GM23338 (cell line): ENCODE measurements around the gene ADCK2. TPM values are rescaled to one million over a fixed set of nuclear protein-coding genes. Genes with fewer than 3 reads are reported as not detected.

ENCODE experiments used
- ATAC-seq: fragments of 200-7000 bp; cut with Tn5 transposase; 3 replicates; pipeline ENCODE4 v1.9.1; 2020
- DNase-seq: peaks from one replicate; pipeline ENCODE4 v3.0.0-alpha.2; 2015; ENCODE audit warnings: low spot score
- H2AFZ ChIP-seq: fragments of 200-600 bp; sonication (generic); 2 replicates; pipeline ENCODE4 v1.8.0; 2016; ENCODE audit warnings: antibody characterized with exemption, mild to moderate bottlenecking, moderate library complexity
- H3F3A ChIP-seq: fragments of 200-600 bp; sonication (generic); replicated peaks from 2 replicates; pipeline ENCODE4 v1.8.0; 2017; ENCODE audit warnings: antibody characterized with exemption, mixed run types, low read depth
- H3K27ac ChIP-seq: fragments of 200-600 bp; sonication (generic); 2 replicates; pipeline ENCODE4 v1.6.1; 2016; ENCODE audit warnings: low read depth
- H3K27me3 ChIP-seq: fragments of 200-600 bp; sonication (generic); 2 replicates; pipeline ENCODE4 v1.8.0; 2016; ENCODE audit warnings: mild to moderate bottlenecking, mixed run types, moderate library complexity; ENCODE audit not compliant: insufficient read depth
- H3K36me3 ChIP-seq: fragments of 200-600 bp; sonication (generic); 2 replicates; pipeline ENCODE4 v1.8.0; 2016; ENCODE audit warnings: mild to moderate bottlenecking; ENCODE audit not compliant: insufficient read depth
- H3K4me1 ChIP-seq: fragments of 200-600 bp; sonication (generic); 2 replicates; pipeline ENCODE4 v1.8.0; 2016; ENCODE audit warnings: mild to moderate bottlenecking, moderate library complexity; ENCODE audit not compliant: insufficient read depth
- H3K4me2 ChIP-seq: fragments of 200-600 bp; sonication (generic); 2 replicates; pipeline ENCODE4 v1.7.1; 2017; ENCODE audit warnings: mixed run types
- H3K4me3 ChIP-seq: fragments of 200-600 bp; sonication (generic); 2 replicates; pipeline ENCODE4 v1.6.1; 2016; ENCODE audit warnings: mixed run types
- H3K79me2 ChIP-seq: fragments of 200-600 bp; sonication (generic); replicated peaks from 2 replicates; pipeline ENCODE4 v1.8.0; 2017; ENCODE audit warnings: mild to moderate bottlenecking; ENCODE audit not compliant: insufficient read depth
- H3K9me2 ChIP-seq: fragments of 200-600 bp; sonication (generic); 2 replicates; pipeline ENCODE4 v1.8.0; 2017; ENCODE audit not compliant: insufficient read depth
- H4K20me1 ChIP-seq: fragments of 200-600 bp; sonication (generic); replicated peaks from 2 replicates; pipeline ENCODE4 v1.8.0; 2017; ENCODE audit warnings: mild to moderate bottlenecking; ENCODE audit not compliant: insufficient read depth
- H3K27ac Mint-ChIP-seq: 2 replicates; pipeline ENCODE4 v1.8.0; 2020; ENCODE audit warnings: inconsistent platforms, mild to moderate bottlenecking, moderate library complexity, mixed read lengths
- H3K27me3 Mint-ChIP-seq: 3 replicates; pipeline ENCODE4 v1.8.0; 2022; ENCODE audit warnings: low read depth, mild to moderate bottlenecking, moderate library complexity, mixed read lengths, inconsistent platforms; ENCODE audit not compliant: insufficient read depth, poor library complexity
- H3K36me3 Mint-ChIP-seq: 3 replicates; pipeline ENCODE4 v1.8.0; 2021; ENCODE audit warnings: low read depth, mild to moderate bottlenecking, inconsistent platforms, moderate library complexity, mixed read lengths
- H3K4me1 Mint-ChIP-seq: 3 replicates; pipeline ENCODE4 v1.8.0; 2020; ENCODE audit warnings: mild to moderate bottlenecking, inconsistent platforms, mixed read lengths
- H3K4me3 Mint-ChIP-seq: 3 replicates; pipeline ENCODE4 v1.8.0; 2021; ENCODE audit warnings: moderate library complexity, mild to moderate bottlenecking, inconsistent platforms, mixed read lengths
- H3K9me3 Mint-ChIP-seq: 3 replicates; pipeline ENCODE4 v1.8.0; 2020; ENCODE audit warnings: moderate library complexity, mild to moderate bottlenecking, inconsistent platforms, mixed read lengths
- EZH2phosphoT487 ChIP-seq: fragments of 200-600 bp; sonication (generic); IDR thresholded peaks from one replicate; pipeline ENCODE4 v1.8.1; 2018; ENCODE audit warnings: antibody characterized with exemption; ENCODE audit not compliant: unreplicated experiment
- JUNB ChIP-seq: IDR thresholded peaks from one replicate; pipeline ENCODE4 v1.6.1; 2016; ENCODE audit warnings: antibody characterized with exemption; ENCODE audit not compliant: unreplicated experiment
- NANOG ChIP-seq: IDR thresholded peaks from 2 replicates; pipeline ENCODE4 v1.6.1; 2016; ENCODE audit warnings: antibody characterized with exemption, borderline replicate concordance
- POLR2AphosphoS5 ChIP-seq: IDR thresholded peaks from 2 replicates; pipeline ENCODE4 v1.6.1; 2016; ENCODE audit warnings: antibody characterized with exemption, low read depth
- STAT1 ChIP-seq: IDR thresholded peaks from one replicate; pipeline ENCODE4 v1.6.1; 2016; ENCODE audit warnings: antibody characterized with exemption; ENCODE audit not compliant: unreplicated experiment
- ZNF114 ChIP-seq: fragments of 250-450 bp; sonication (Bioruptor Pico); IDR thresholded peaks from 2 replicates; pipeline ENCODE4 v1.5.0; 2020; ENCODE audit warnings: mild to moderate bottlenecking, moderate library complexity
- ZNF331 ChIP-seq: fragments of 250-450 bp; sonication (Bioruptor Pico); IDR thresholded peaks from 2 replicates; pipeline ENCODE4 v1.5.0; 2020; ENCODE audit warnings: low read depth, mild to moderate bottlenecking, moderate library complexity
- polyA plus RNA-seq: library from polyadenylated mRNA; unstranded; fragments of >200 nt; fragmentation: Nextera tagmentation; extraction: Ambion mirVana; gene quantifications from 2 replicates; pipeline ENCODE4 v1.2.1, GENCODE V29; 2016
- total RNA-seq: library from RNA; depleted of rRNA; stranded (reverse); fragments of >200 nt; shearing (Covaris generic); gene quantifications from 2 replicates; pipeline ENCODE4 v1.2.3, GENCODE V29; 2014
- TF ChIP-seq, protein P1 (sequence below): IDR thresholded peaks from one replicate; pipeline ENCODE4 v1.6.1; 2018; ENCODE audit warnings: antibody characterized with exemption; ENCODE audit not compliant: unreplicated experiment
- TF ChIP-seq, protein P2 (sequence below), 2 experiments: fragments of 200-600 bp in 1 of 2; sonication (generic) in 1 of 2; conservative IDR thresholded peaks; 2 replicates each; pipeline versions ENCODE4 v1.5.1 to v1.6.1; 2016 to 2017; ENCODE audit warnings: antibody characterized with exemption in 2 of 2, low read depth in 2 of 2, mild to moderate bottlenecking in 2 of 2, moderate library complexity in 1 of 2
- TF ChIP-seq, protein P3 (sequence below): IDR thresholded peaks from 2 replicates; pipeline ENCODE4 v1.6.1; 2016; ENCODE audit warnings: antibody characterized with exemption
- TF ChIP-seq, protein P4 (sequence below): fragments of 250-450 bp; sonication (Bioruptor Pico); IDR thresholded peaks from 2 replicates; pipeline ENCODE4 v1.5.0; 2020; ENCODE audit warnings: mild to moderate bottlenecking, moderate library complexity

ADCK2 gene
- total and polyA plus RNA-seq, 2 experiments from 2014 or later = 4.7 to 14.4 TPM

DNA sequence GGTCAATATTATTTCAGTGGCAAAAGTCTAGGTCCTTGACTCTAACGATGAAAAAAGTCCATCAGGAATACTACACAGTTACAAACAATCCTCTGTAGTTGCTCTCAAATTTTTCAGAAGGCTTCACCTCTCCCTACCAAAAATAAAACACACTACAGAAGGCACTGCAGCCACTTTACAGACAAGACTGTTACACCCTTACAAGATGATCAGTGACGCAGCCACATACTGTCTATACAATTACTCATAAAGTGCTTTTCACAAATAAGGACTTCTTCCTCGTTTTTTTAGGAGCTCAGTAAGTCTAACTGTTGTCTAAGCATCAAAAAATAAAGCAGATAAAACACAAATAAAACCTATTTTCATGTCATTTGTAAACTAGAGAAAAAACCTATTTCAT, 50.8 kb downstream of the ADCK2 start (continued):
- TF ChIP-seq, protein P1, sequence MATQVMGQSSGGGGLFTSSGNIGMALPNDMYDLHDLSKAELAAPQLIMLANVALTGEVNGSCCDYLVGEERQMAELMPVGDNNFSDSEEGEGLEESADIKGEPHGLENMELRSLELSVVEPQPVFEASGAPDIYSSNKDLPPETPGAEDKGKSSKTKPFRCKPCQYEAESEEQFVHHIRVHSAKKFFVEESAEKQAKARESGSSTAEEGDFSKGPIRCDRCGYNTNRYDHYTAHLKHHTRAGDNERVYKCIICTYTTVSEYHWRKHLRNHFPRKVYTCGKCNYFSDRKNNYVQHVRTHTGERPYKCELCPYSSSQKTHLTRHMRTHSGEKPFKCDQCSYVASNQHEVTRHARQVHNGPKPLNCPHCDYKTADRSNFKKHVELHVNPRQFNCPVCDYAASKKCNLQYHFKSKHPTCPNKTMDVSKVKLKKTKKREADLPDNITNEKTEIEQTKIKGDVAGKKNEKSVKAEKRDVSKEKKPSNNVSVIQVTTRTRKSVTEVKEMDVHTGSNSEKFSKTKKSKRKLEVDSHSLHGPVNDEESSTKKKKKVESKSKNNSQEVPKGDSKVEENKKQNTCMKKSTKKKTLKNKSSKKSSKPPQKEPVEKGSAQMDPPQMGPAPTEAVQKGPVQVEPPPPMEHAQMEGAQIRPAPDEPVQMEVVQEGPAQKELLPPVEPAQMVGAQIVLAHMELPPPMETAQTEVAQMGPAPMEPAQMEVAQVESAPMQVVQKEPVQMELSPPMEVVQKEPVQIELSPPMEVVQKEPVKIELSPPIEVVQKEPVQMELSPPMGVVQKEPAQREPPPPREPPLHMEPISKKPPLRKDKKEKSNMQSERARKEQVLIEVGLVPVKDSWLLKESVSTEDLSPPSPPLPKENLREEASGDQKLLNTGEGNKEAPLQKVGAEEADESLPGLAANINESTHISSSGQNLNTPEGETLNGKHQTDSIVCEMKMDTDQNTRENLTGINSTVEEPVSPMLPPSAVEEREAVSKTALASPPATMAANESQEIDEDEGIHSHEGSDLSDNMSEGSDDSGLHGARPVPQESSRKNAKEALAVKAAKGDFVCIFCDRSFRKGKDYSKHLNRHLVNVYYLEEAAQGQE = no peak
- no peak for TF ChIP-seq NANOG

DNA sequence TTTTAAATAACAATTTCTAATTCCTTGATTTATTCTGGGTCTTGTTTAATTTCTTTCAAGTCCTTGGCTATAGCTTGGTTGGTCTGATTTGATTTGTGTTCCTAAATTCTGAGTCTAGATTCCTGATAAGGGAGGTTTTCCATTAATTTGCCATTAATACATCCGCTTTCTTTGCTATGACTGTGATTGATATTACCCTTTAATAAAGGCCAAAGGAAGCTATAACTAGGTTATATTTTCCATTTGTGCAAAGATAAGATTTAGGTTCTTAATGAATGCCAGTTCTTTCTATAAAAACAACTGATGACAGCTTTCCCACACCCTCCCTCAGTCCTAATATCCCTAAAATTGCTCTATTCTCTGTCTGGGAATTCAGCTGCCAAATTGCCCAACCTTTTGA, 52.0 kb downstream of the ADCK2 start:
- Mint-ChIP-seq H3K27ac (no peak overlapping the region), H3K9me3 (no peaks in the 10 kb centered on the region)
- TF ChIP-seq ZNF114 = no peak
- TF ChIP-seq EZH2phosphoT487 = no peak
- no peak for TF ChIP-seq POLR2AphosphoS5
- TF ChIP-seq, protein P2, sequence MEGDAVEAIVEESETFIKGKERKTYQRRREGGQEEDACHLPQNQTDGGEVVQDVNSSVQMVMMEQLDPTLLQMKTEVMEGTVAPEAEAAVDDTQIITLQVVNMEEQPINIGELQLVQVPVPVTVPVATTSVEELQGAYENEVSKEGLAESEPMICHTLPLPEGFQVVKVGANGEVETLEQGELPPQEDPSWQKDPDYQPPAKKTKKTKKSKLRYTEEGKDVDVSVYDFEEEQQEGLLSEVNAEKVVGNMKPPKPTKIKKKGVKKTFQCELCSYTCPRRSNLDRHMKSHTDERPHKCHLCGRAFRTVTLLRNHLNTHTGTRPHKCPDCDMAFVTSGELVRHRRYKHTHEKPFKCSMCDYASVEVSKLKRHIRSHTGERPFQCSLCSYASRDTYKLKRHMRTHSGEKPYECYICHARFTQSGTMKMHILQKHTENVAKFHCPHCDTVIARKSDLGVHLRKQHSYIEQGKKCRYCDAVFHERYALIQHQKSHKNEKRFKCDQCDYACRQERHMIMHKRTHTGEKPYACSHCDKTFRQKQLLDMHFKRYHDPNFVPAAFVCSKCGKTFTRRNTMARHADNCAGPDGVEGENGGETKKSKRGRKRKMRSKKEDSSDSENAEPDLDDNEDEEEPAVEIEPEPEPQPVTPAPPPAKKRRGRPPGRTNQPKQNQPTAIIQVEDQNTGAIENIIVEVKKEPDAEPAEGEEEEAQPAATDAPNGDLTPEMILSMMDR (conservative IDR thresholded peaks at IDR 0.05; ENCODE audit: low read depth in 2 of 2) = no peak
- TF ChIP-seq, protein P3, sequence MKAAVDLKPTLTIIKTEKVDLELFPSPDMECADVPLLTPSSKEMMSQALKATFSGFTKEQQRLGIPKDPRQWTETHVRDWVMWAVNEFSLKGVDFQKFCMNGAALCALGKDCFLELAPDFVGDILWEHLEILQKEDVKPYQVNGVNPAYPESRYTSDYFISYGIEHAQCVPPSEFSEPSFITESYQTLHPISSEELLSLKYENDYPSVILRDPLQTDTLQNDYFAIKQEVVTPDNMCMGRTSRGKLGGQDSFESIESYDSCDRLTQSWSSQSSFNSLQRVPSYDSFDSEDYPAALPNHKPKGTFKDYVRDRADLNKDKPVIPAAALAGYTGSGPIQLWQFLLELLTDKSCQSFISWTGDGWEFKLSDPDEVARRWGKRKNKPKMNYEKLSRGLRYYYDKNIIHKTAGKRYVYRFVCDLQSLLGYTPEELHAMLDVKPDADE = no peak
- TF ChIP-seq ZNF331 (CRISPR knock-in tag) = no peak
- TF ChIP-seq STAT1 = no peak
- TF ChIP-seq, protein P4, sequence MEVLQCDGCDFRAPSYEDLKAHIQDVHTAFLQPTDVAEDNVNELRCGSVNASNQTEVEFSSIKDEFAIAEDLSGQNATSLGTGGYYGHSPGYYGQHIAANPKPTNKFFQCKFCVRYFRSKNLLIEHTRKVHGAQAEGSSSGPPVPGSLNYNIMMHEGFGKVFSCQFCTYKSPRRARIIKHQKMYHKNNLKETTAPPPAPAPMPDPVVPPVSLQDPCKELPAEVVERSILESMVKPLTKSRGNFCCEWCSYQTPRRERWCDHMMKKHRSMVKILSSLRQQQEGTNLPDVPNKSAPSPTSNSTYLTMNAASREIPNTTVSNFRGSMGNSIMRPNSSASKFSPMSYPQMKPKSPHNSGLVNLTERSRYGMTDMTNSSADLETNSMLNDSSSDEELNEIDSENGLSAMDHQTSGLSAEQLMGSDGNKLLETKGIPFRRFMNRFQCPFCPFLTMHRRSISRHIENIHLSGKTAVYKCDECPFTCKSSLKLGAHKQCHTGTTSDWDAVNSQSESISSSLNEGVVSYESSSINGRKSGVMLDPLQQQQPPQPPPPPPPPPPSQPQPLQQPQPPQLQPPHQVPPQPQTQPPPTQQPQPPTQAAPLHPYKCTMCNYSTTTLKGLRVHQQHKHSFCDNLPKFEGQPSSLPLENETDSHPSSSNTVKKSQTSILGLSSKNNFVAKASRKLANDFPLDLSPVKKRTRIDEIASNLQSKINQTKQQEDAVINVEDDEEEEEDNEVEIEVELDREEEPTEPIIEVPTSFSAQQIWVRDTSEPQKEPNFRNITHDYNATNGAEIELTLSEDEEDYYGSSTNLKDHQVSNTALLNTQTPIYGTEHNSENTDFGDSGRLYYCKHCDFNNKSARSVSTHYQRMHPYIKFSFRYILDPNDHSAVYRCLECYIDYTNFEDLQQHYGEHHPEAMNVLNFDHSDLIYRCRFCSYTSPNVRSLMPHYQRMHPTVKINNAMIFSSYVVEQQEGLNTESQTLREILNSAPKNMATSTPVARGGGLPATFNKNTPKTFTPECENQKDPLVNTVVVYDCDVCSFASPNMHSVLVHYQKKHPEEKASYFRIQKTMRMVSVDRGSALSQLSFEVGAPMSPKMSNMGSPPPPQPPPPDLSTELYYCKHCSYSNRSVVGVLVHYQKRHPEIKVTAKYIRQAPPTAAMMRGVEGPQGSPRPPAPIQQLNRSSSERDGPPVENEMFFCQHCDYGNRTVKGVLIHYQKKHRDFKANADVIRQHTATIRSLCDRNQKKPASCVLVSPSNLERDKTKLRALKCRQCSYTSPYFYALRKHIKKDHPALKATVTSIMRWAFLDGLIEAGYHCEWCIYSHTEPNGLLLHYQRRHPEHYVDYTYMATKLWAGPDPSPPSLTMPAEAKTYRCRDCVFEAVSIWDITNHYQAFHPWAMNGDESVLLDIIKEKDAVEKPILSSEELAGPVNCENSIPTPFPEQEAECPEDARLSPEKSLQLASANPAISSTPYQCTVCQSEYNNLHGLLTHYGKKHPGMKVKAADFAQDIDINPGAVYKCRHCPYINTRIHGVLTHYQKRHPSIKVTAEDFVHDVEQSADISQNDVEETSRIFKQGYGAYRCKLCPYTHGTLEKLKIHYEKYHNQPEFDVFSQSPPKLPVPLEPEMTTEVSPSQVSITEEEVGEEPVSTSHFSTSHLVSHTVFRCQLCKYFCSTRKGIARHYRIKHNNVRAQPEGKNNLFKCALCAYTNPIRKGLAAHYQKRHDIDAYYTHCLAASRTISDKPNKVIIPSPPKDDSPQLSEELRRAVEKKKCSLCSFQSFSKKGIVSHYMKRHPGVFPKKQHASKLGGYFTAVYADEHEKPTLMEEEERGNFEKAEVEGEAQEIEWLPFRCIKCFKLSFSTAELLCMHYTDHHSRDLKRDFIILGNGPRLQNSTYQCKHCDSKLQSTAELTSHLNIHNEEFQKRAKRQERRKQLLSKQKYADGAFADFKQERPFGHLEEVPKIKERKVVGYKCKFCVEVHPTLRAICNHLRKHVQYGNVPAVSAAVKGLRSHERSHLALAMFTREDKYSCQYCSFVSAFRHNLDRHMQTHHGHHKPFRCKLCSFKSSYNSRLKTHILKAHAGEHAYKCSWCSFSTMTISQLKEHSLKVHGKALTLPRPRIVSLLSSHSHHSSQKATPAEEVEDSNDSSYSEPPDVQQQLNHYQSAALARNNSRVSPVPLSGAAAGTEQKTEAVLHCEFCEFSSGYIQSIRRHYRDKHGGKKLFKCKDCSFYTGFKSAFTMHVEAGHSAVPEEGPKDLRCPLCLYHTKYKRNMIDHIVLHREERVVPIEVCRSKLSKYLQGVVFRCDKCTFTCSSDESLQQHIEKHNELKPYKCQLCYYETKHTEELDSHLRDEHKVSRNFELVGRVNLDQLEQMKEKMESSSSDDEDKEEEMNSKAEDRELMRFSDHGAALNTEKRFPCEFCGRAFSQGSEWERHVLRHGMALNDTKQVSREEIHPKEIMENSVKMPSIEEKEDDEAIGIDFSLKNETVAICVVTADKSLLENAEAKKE (CRISPR knock-in tag) = no peak
- TF ChIP-seq JUNB = no peak

More for the DNA sequence above, 52.0 kb downstream of the ADCK2 start:
- Mint-ChIP-seq H3K27me3 (peaks cover 2% of the 10 kb centered on the region), H3K4me3 (no peak overlapping the region), H3K4me1 (no peaks in the 10 kb centered on the region), H3K36me3 (no peaks in the 10 kb centered on the region)
- Histone ChIP-seq H3K4me1 (no peaks in the 10 kb centered on the region), H3K27ac (no peak overlapping the region), H4K20me1 (no peaks in the 10 kb centered on the region), H3K4me2 (no peak overlapping the region), H2AFZ (no peak overlapping the region), H3F3A (no peaks in the 10 kb centered on the region), H3K79me2 (no peaks in the 10 kb centered on the region), H3K4me3 (no peak overlapping the region), H3K36me3 (no peaks in the 10 kb centered on the region), H3K27me3 (no peaks in the 10 kb centered on the region), H3K9me2 (no peaks in the 10 kb centered on the region)
- ATAC-seq = no peak
- no peak for DNase-seq
